Keratinocyte (primary cell): ENCODE results near the gene ALDH4A1. TPM values are rescaled to one million over a fixed set of nuclear protein-coding genes. Genes with fewer than 3 reads are reported as not detected.

Experiments used
- DNase-seq: peaks from one replicate; pipeline ENCODE4 v3.0.0-alpha.2; 2011; ENCODE audit warnings: low read depth, missing footprints, low spot score
- FAIRE-seq: peaks from 2 replicates; lab custom pipeline; 2011; peaks lifted over from hg19 to GRCh38; lab: Jason Lieb, UNC
- H2AFZ ChIP-seq: 2 replicates; pipeline ENCODE4 v1.6.0; 2012; ENCODE audit warnings: low read length, control low read depth, inconsistent platforms; ENCODE audit not compliant: control insufficient read depth
- H3K27ac ChIP-seq: 2 replicates; pipeline ENCODE4 v1.5.1; 2011; ENCODE audit warnings: low read length; ENCODE audit not compliant: control insufficient read depth, insufficient read depth
- H3K27me3 ChIP-seq: 3 replicates; pipeline ENCODE4 v1.6.0; 2011; ENCODE audit warnings: low read length; ENCODE audit not compliant: control insufficient read depth, insufficient read depth; ENCODE audit errors: extremely low read depth
- H3K36me3 ChIP-seq, 2 experiments: 2 replicates in 1 of 2; 3 replicates in 1 of 2; pipeline ENCODE4 v1.5.1; 2011; ENCODE audit warnings: low read length in 2 of 2, mild to moderate bottlenecking in 1 of 2; ENCODE audit not compliant: control insufficient read depth in 2 of 2, insufficient read depth in 2 of 2; ENCODE audit errors: extremely low read depth in 1 of 2
- H3K4me1 ChIP-seq: 3 replicates; pipeline ENCODE4 v1.5.1; 2011; ENCODE audit warnings: low read length; ENCODE audit not compliant: control insufficient read depth, insufficient read depth; ENCODE audit errors: extremely low read depth
- H3K4me2 ChIP-seq: 3 replicates; pipeline ENCODE4 v1.6.0; 2011; ENCODE audit warnings: low read depth, low read length; ENCODE audit not compliant: control insufficient read depth, insufficient read depth; ENCODE audit errors: extremely low read depth
- H3K4me3 ChIP-seq, 3 experiments: fragments of 200-600 bp in 1 of 3; sonication (generic) in 1 of 3; 2 replicates in 2 of 3; 3 replicates in 1 of 3; pipeline ENCODE4 v1.5.1; 2011 to 2016; ENCODE audit warnings: low read length in 3 of 3, mild to moderate bottlenecking in 3 of 3, control low read depth in 2 of 3, inconsistent platforms in 1 of 3, low read depth in 1 of 3, mixed read lengths in 1 of 3, mixed run types in 1 of 3, moderate library complexity in 1 of 3; ENCODE audit not compliant: control insufficient read depth in 2 of 3, insufficient read depth in 2 of 3; ENCODE audit errors: extremely low read depth in 1 of 3
- H3K79me2 ChIP-seq: 2 replicates; pipeline ENCODE4 v1.6.0; 2012; ENCODE audit warnings: low read length; ENCODE audit not compliant: control insufficient read depth, insufficient read depth
- H3K9ac ChIP-seq: 3 replicates; pipeline ENCODE4 v1.6.0; 2011; ENCODE audit warnings: low read length; ENCODE audit not compliant: control insufficient read depth, insufficient read depth; ENCODE audit errors: extremely low read depth
- H3K9me1 ChIP-seq: 3 replicates; pipeline ENCODE4 v1.6.0; 2011; ENCODE audit warnings: low read length; ENCODE audit not compliant: control insufficient read depth, insufficient read depth; ENCODE audit errors: extremely low read depth
- H3K9me3 ChIP-seq: 2 replicates; pipeline ENCODE4 v1.5.1; 2012; ENCODE audit warnings: low read depth, low read length; ENCODE audit not compliant: control insufficient read depth
- H4K20me1 ChIP-seq: 3 replicates; pipeline ENCODE4 v1.6.0; 2011; ENCODE audit warnings: low read length; ENCODE audit not compliant: control insufficient read depth, insufficient read depth; ENCODE audit errors: extremely low read depth
- CTCF ChIP-seq, 3 experiments: IDR thresholded peaks in 1 of 3; conservative IDR thresholded peaks in 1 of 3; optimal IDR thresholded peaks in 1 of 3; 2 replicates in 2 of 3; 3 replicates in 1 of 3; pipeline versions ENCODE3 to v1.5.1; 2011; ENCODE audit warnings: low read length in 3 of 3, mild to moderate bottlenecking in 3 of 3, moderate library complexity in 2 of 3, control low read depth in 1 of 3, inconsistent platforms in 1 of 3; ENCODE audit not compliant: insufficient read depth in 2 of 3; ENCODE audit errors: extremely low read depth in 1 of 3
- EZH2 ChIP-seq: IDR thresholded peaks from one replicate; pipeline ENCODE4 v1.6.1; 2012; ENCODE audit warnings: inconsistent platforms, mild to moderate bottlenecking, low read length, moderate library complexity
- dilution Hi-C: fragments of 300-500 bp; cut with MboI; formaldehyde crosslinking; loops from one replicate; pipeline ENCODE4 v1.7.0; 2020; ENCODE audit warnings: low sequenced_read_pairs; ENCODE audit not compliant: extremely low pct_ligation_motif_present
- polyA plus RNA-seq, 5 experiments: library from polyadenylated mRNA; depleted of rRNA in 3 of 5; stranded (reverse) in 3 of 5; stranded (forward) in 1 of 5; unstranded in 1 of 5; fragments of >200 nt; gene quantifications; 1 replicate in 1 of 5; 2 replicates in 3 of 5; 3 replicates in 1 of 5; pipeline versions ENCODE4 v1.2.1 to v1.2.3, GENCODE V29; 2011 to 2012; ENCODE audit warnings: missing spikeins in 2 of 5, low read depth in 1 of 5, low replicate concordance in 1 of 5

The ALDH4A1 gene
- polyA plus RNA-seq, 1 donor (not counting 4 experiments of a cell fraction or from before 2014, with no cell fraction given), result 52.7 TPM

- Histone ChIP-seq H3K4me1 (no peaks in the 10 kb centered on the region), H3K9ac (no peak overlapping the region), H4K20me1 (no peaks in the 10 kb centered on the region), H3K79me2 (no peaks in the 10 kb centered on the region), H3K9me3 (no peaks in the 10 kb centered on the region), H3K27ac (no peak overlapping the region), H3K36me3 (no peaks in the 10 kb centered on the region), H3K4me2 (no peak overlapping the region), H3K27me3 (peaks cover 14% of the 10 kb centered on the region), H3K4me3 (no peak overlapping the region), H2AFZ (no peak overlapping the region), H3K9me1 (no peaks in the 10 kb centered on the region)
- dilution Hi-C loops, result no loop called here
- no peak for DNase-seq
- FAIRE-seq, result no peak
- no peak for TF ChIP-seq CTCF (optimal IDR thresholded peaks at IDR 0.05 in 1 of 3, IDR thresholded peaks at IDR 0.05 in 1 of 3, conservative IDR thresholded peaks at IDR 0.05 in 1 of 3; ENCODE audit: extremely low read depth in 1 of 3, insufficient read depth in 2 of 3, low read length in 3 of 3)
- TF ChIP-seq EZH2, result no peak
Measured at GRCh38 chr1:18829671-18830070, 72.7 kb downstream of the ALDH4A1 start.

GRCh38 chr1:18828224-18828623 is 74.1 kb downstream of the ALDH4A1 start:
- FAIRE-seq (no peak), DNase-seq (no peak)
- H3K9me3 ChIP-seq, result no peaks in the 10 kb centered on the region

More at GRCh38 chr1:18828224-18828623, 74.1 kb downstream of the ALDH4A1 start:
- Histone ChIP-seq H3K9me1 (no peaks in the 10 kb centered on the region), H2AFZ (no peak overlapping the region), H3K27me3 (peaks cover 9% of the 10 kb centered on the region), H3K4me2 (no peak overlapping the region), H3K9ac (no peak overlapping the region), H3K4me3 (no peak overlapping the region), H3K79me2 (no peaks in the 10 kb centered on the region), H3K36me3 (no peaks in the 10 kb centered on the region), H3K4me1 (no peaks in the 10 kb centered on the region), H3K27ac (no peak overlapping the region), H4K20me1 (no peaks in the 10 kb centered on the region)
- dilution Hi-C loops, result no loop called here
- TF ChIP-seq CTCF (optimal IDR thresholded peaks at IDR 0.05 in 1 of 3, IDR thresholded peaks at IDR 0.05 in 1 of 3, conservative IDR thresholded peaks at IDR 0.05 in 1 of 3; ENCODE audit: extremely low read depth in 1 of 3, insufficient read depth in 2 of 3, low read length in 3 of 3), result no peak
- no peak for TF ChIP-seq EZH2
